HG02970 (cell line): Measurements from ENCODE around the gene KTN1.

ENCODE experiments used
- ATAC-seq: cut with Tn5 transposase; IDR thresholded peaks from one replicate; pipeline ENCODE4 v1.9.1; 2021; ENCODE audit warnings: mild to moderate bottlenecking, moderate library complexity, moderate number of reproducible peaks; ENCODE audit not compliant: unreplicated experiment, low FRiP score

KTN1 gene

GRCh38 chr14:55574988-55575387 lies 5.0 kb upstream of the KTN1 start:
- no peak for ATAC-seq

GRCh38 chr14:55577229-55577628 lies 2.8 kb upstream of the KTN1 start:
- no peak for ATAC-seq

- ATAC-seq, result no peak
Observed at GRCh38 chr14:55578511-55578910, 1.5 kb upstream of the KTN1 start.

- peak; percentile 49 for ATAC-seq
Observed at GRCh38 chr14:55580470-55581341, 699 bp downstream of the KTN1 start.

GRCh38 chr14:55581342-55581771 lies 1.4 kb downstream of the KTN1 start:
- ATAC-seq, result no peak

- no peak for ATAC-seq
Observed at GRCh38 chr14:55582746-55583145, 2.7 kb downstream of the KTN1 start.

- ATAC-seq, result no peak
Observed at GRCh38 chr14:55583942-55584468, 4.0 kb downstream of the KTN1 start.

- no peak for ATAC-seq
Observed at GRCh38 chr14:55585854-55586253, 5.8 kb downstream of the KTN1 start.

GRCh38 chr14:55586411-55586810 lies 6.4 kb downstream of the KTN1 start:
- ATAC-seq, result no peak

- ATAC-seq, result no peak
Observed at GRCh38 chr14:55587847-55588246, 7.8 kb downstream of the KTN1 start.

GRCh38 chr14:55588259-55588699 lies 8.3 kb downstream of the KTN1 start:
- no peak for ATAC-seq

GRCh38 chr14:55589171-55589570 lies 9.2 kb downstream of the KTN1 start:
- ATAC-seq, result no peak

- ATAC-seq, result no peak
Observed at GRCh38 chr14:55592436-55592835, 12.4 kb downstream of the KTN1 start.

GRCh38 chr14:55593698-55594097 lies 13.7 kb downstream of the KTN1 start:
- no peak for ATAC-seq

GRCh38 chr14:55599250-55599879 lies 19.4 kb downstream of the KTN1 start:
- no peak for ATAC-seq

- ATAC-seq, result no peak
Observed at GRCh38 chr14:55600784-55601561, 21.0 kb downstream of the KTN1 start.

- no peak for ATAC-seq
Observed at GRCh38 chr14:55603401-55603953, 23.5 kb downstream of the KTN1 start.

GRCh38 chr14:55604488-55604887 lies 24.5 kb downstream of the KTN1 start:
- ATAC-seq, result no peak

GRCh38 chr14:55604900-55605418 lies 25.0 kb downstream of the KTN1 start:
- ATAC-seq, result no peak

- ATAC-seq, result no peak
Observed at GRCh38 chr14:55605793-55606192, 25.8 kb downstream of the KTN1 start.
